Fibroblast of pulmonary artery (primary cell): ENCODE data around the gene PTPN14.

Experiments used
- DNase-seq: peaks from one replicate; pipeline ENCODE4 v3.0.0-alpha.2; 2010; ENCODE audit warnings: low read depth
- H3K4me3 ChIP-seq: replicated peaks from 2 replicates; pipeline ENCODE4 v1.5.1; 2011; ENCODE audit warnings: low read depth, mild to moderate bottlenecking, control low read depth, low read length, moderate library complexity
- CTCF ChIP-seq: IDR thresholded peaks from 2 replicates; pipeline ENCODE4 v1.5.1; 2011; ENCODE audit warnings: mild to moderate bottlenecking, control low read depth, low read length, inconsistent platforms; ENCODE audit errors: missing control alignments

Gene PTPN14

GRCh38 chr1:214422137-214422671, 129.2 kb downstream of the PTPN14 start:
- H3K4me3 ChIP-seq = no peak overlapping the region

GRCh38 chr1:214420833-214421232, 130.6 kb downstream of the PTPN14 start:
- H3K4me3 ChIP-seq = no peak overlapping the region
- no peak for DNase-seq
- no peak for TF ChIP-seq CTCF

More at GRCh38 chr1:214422137-214422671, 129.2 kb downstream of the PTPN14 start:
- peak; percentile 67 for DNase-seq
- TF ChIP-seq CTCF = no peak

GRCh38 chr1:214420341-214420740, 131.1 kb downstream of the PTPN14 start:
- TF ChIP-seq CTCF = no peak
- DNase-seq = no peak
- no peak overlapping the region for H3K4me3 ChIP-seq

GRCh38 chr1:214419650-214420049, 131.8 kb downstream of the PTPN14 start:
- TF ChIP-seq CTCF = no peak
- DNase-seq = no peak
- no peak overlapping the region for H3K4me3 ChIP-seq

GRCh38 chr1:214418391-214418790, 133.0 kb downstream of the PTPN14 start:
- TF ChIP-seq CTCF = no peak
- DNase-seq = no peak
- H3K4me3 ChIP-seq = no peak overlapping the region

- DNase-seq = no peak
Measured at GRCh38 chr1:214417545-214418210, 133.7 kb downstream of the PTPN14 start.

More at GRCh38 chr1:214417545-214418210, 133.7 kb downstream of the PTPN14 start:
- no peak overlapping the region for H3K4me3 ChIP-seq
- no peak for TF ChIP-seq CTCF
